Globus pallidus (tissue), 1 donor: ENCODE measurements around the gene SF3B4.
"Not testable (repeated sequence)": the region's sequence is repeated elsewhere in the genome, so short reads cannot be mapped to it uniquely, and the experiment has no call there.

Experiments used
- DNase-seq: peaks from one replicate; pipeline ENCODE4 v3.0.0-alpha.2; 2015; ENCODE audit warnings: low spot score

Gene SF3B4, protein sequence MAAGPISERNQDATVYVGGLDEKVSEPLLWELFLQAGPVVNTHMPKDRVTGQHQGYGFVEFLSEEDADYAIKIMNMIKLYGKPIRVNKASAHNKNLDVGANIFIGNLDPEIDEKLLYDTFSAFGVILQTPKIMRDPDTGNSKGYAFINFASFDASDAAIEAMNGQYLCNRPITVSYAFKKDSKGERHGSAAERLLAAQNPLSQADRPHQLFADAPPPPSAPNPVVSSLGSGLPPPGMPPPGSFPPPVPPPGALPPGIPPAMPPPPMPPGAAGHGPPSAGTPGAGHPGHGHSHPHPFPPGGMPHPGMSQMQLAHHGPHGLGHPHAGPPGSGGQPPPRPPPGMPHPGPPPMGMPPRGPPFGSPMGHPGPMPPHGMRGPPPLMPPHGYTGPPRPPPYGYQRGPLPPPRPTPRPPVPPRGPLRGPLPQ

DNA sequence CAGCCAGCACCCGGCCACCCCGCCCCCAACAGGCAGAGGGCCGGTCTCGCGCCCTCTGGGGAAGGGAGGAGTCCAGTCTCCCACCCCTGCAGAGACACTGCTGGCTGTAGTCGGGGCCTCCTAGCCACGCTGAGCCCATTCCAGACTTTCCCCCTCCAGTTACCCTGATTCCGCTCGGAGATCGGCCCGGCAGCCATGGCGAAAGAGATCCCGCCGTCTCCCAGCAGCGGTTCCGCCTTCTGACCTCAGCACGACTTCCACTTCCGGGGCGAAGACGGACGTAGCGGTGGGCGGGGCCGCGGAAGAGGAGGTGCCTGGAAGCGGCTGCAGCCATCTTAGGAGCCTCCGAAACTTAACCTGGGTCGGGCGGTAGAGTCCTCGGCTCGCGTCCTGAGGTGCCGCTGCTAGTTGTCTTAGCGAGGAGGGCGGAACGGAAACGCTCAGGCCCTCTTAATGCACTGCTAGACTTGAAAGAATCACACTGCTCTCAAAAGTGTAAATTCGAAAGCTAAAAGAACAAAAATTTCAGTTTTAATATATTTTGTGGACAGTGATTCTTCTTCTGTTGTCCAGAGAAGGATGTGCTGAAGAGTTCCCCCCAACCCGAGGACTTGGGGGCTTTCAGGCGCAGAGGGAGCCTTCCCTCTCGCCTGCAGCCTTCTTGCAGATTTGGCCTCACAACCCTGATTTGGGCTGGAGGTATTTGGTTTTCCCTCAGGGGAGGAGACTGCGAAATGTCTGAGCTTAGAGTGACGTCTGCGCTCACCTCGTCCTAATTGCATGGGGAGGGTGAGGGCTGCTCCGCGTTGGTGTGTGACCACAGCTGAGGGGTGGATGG, at the start of gene SF3B4:
Gene SF3B4, minus strand, starts transcription at position 241 of the 838 bp plus-strand sequence. Its CDS starts 44 bp downstream, at position 197.
- peak; percentile 94 for DNase-seq

DNA sequence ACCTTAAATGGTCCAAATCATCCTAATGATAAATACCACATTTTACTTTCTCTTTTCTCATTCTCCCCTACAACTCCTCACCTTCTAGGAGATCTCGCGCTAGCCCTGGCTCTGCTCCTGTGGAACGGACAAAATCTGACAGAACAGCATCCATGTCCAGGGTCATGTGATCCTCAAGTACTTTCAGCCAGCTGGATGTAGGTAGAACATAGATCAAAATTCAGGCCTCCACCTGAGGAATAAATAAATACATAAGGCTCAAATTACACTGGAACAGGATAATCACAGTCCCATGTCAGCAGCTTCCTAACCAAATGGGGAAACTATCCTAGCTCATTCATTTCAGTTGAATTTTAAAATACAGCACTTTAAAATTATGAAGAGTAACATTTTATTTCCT, 49.7 kb upstream of the SF3B4 start:
- no peak for DNase-seq

DNA sequence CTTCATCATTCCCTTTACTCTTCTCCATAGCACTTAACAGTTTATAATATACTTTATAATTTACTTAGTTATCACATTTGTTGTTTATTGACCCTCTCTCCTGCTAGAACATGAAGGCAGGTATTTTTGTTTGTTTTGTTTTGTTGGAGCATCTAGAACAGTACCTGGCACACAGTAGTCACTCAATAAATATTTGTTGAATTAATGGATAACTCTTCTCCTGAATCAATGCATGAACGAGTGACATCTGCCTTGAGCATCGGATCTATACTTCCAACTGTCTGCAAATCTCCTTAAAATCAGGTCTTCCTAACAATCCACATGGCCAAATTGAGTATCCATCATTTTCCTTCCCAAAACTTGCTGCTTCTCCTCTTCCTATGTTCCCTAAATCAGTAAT, 44.9 kb upstream of the SF3B4 start:
- DNase-seq = no peak

DNA sequence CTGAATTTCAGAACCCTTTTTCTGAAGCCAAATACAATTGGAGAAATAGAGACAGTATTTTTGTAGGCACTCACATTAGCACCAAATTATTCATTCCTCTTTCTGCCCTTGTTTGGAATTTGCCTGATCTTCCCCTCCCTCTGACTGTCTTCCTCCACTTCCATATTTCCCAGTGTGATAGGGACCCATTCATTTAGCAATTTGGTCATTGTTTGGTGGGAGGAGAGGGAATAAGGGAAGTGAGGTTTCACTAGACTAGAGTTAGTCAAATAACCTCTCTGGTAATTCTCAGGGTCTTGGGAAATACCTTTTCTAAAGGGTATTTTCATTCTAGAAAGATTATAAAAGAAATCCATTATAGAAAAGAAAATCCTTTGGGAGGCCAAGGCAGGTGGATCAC, 40.0 kb upstream of the SF3B4 start:
- no peak for DNase-seq

DNA sequence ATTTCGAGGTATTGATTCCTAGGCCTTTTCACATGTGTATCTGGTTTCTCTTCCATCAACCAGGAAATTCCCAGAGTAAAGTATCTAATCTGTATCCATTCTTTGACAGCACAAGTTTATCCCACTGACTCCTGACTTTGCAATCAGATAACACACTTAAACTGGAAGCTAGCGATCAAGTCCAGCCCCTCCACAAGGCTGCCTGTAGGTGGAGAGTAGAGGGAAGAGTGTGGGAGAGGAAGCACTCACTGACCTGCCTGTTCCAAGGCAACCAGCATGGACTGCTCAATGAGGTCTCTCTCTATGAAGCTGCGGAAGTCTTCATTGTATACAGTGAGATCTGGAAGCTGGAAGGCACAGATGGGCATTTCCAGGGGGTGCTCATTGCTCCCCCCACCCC, 39.4 kb upstream of the SF3B4 start:
- DNase-seq = no peak

DNA sequence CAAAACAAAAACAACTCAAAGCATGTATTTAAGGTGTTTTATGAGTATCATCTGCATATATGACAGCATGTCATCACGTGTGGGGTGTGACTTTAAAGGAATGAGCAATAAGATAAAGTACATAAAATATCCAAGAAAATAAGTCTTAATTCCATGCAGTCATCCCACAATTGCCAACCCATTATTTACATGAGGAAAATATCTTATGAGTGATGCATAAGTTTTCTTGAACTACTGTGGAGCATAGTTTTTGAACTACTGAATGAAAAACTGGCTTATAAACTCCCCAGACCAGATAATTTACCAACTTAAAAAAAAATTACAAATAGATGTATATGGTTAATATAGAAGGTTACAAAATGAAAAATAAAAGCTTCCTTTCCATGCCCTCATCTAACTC, 38.8 kb upstream of the SF3B4 start:
- DNase-seq = no peak

DNA sequence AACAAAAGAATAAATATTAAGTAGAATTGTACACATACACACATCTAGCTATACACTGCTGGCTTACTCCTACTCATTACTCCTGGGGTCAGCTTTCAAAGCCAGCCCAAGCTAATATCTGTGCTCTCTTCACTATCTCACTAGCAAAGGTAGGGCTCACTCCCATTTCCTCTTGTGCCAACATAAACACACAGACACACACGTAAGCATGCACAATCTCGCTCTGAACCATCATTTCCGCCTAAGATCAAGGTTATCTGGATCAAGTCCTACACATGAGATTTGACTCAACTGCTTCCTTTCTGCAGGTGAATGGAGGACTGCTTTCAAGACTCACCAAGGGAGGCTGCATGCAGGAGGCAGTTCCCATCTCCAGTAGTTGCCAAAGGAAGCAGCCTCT, 37.8 kb upstream of the SF3B4 start:
- no peak for DNase-seq

DNA sequence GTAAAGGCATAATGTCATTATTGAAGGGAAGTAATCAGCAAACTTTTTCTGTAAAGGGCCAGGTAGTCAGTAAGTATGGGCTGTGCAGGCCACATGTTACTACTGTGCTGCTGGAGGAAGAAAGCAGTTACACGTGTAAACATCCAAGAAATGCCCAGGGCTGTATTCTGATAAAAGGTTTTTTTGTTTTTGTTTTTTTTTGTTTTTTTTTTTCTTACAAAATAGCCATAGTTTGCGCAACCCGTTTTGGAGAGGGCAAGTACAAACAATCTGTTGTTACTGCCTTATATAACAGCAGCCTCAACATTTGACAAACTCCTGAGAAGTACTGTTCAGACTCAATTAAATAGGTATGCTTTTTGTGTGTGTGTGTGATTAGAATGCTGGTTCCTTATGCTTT, 35.8 kb upstream of the SF3B4 start:
- DNase-seq = peak; percentile 23

DNA sequence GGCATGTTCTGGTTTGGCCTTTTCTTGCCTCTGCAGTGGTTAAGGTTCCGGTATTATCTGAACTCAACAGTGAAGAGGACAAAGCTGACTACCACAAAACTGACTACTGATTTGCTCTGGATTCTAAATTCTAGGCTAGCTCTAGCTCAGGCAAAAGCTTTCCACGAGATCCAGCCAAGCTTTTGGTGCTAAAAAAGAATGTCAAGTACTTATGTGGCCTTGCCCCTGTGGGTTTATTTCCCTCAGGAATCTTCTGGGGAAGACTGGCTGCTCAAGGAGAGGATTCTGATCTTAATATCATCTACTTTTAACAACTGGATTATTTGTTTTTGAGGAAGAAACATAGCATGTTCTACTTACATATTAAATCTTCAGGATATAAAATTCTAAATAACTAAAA, 35.1 kb upstream of the SF3B4 start:
- DNase-seq = peak; percentile 21

DNA sequence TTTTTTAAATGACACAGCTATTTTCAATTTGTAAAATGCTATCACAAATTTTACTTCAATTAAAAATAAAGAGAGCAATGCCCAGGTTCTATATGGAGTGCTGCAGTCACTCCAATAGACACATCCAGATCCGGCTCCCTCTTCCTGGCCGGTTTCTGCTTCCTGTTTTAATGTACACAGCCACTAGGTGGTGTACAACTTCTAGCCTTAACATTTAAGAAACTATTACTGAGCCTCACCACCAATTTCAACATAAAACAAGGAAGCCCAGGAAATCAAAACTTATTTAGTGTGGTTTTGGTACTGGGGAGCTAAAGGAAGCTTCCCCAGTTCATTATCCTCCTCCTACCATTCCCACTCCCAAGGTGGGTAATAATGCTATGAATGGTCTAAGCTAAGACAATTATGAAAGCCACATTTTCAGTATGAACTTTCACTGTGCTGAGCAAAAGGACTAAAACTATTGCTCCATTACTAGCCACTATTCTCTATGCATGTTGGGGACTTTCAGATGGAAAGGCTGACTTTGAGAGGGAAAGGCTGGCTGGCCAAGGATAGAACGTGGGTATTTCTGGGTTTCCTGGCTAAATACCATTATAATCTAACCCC, 34.5 kb upstream of the SF3B4 start:
- DNase-seq = peak; percentile 88

DNA sequence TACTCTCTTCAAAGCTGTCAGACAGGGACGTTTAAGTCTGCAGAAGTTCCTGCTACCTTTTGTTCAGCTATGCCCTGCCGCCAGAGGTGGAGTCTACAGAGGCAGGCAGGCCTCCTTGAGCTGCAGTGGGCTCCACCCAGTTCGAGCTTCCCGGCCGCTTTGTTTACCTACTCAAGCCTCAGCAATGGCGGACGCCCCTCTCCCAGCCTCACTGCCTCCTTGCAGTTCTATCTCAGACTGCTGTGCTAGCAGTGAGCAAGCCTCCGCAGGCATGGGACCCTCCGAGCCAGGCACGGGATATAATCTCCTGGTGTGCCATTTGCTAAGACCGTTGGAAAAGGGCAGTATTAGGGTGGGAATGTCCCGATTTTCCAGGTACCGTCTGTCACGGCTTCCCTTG, 29.9 kb upstream of the SF3B4 start:
- not testable (repeated sequence) for DNase-seq

DNA sequence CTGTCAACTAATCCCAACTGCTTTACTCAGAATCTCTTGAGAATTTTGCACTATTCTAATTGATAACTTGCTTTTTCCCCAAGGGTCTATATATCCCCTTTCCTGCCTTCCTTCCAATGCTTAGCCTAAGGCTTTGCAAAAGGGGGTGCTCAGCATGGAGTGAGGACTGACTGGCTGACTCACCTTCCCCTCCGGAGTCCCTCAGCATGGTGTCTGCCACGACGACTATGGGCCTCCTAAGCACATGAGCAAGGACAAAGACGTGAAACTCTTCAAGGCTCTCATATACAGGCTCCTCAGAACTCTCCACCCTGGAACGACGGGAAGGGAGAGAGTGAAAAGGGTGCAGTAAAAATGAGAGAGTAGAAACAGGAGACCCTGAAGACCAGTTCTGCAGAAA, 22.3 kb upstream of the SF3B4 start:
- no peak for DNase-seq

DNA sequence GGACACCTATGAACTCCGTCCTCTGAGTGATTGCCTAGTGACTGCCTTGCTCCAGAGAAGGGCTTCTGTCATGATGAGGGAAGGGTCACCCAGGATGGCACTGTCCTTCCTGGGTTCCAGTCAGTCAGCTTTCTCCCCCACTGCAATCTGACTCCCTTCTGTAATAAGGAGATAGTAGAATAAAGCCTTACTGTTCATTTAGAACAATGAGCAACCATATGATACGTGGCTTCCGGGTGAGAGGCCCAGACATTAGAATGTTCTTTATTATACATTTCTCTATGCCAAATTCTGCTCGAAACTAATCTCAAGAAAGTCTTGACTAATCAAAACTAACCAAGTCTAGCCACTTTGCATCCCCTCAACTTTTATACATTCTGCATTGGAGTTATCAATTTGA, 17.6 kb upstream of the SF3B4 start:
- peak; percentile 62 for DNase-seq

DNA sequence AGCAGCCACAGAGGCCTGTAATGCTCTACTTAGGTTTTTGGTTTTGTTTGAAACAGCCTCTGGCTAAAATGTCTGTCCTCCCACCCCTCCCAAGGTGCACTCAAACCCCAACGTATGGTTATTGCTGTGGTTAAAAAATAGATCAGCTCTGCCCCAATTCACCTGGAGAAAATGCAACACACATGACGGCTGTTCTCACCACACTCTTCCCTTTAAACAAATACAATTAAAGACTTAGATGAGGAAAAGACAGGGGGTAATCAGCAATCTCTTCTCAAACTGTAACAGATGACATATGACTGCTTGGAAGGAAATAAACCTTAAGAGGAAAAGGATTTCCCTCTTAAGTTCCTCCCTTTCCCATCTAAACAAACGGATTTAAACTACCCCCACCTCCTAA, 15.3 kb upstream of the SF3B4 start:
- no peak for DNase-seq

DNA sequence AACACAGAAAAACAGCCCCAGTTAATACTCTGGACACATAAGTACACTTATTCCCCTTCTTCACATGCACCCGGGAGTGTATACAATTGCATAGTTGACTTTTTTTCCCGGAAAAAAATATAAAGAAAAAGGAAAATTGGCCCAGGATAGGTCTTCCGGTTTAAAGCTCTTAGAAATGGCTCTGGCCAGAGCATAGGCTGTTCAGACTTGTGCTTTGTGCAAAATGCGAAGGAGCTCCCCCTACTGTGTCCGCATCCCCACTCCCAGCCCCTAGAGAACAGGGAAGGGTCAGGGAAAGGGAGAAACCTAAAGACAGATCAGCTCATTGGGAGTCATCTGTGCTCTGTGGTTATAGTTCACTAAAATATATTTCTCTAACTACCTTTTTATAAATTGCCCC, 14.6 kb upstream of the SF3B4 start:
- no peak for DNase-seq

DNA sequence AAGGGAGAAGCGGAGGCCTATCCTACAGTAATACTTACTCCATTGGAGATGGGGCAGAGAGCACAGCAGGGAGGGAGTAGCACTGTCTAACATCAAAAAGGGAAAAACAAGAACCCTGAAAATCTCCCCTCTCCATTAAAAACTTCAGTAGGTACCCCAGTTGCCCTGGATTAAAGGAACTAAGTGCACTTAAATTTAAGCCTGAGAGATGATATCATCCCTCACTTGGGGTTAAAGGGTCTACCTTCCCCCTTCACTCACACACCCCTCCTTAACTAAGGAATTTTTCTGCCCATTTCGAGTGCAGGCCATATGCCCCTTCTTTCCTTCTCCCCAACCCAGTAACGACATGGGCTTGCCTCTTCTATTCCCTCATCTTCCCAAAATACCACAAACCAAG, 12.8 kb upstream of the SF3B4 start:
- DNase-seq = no peak

DNA sequence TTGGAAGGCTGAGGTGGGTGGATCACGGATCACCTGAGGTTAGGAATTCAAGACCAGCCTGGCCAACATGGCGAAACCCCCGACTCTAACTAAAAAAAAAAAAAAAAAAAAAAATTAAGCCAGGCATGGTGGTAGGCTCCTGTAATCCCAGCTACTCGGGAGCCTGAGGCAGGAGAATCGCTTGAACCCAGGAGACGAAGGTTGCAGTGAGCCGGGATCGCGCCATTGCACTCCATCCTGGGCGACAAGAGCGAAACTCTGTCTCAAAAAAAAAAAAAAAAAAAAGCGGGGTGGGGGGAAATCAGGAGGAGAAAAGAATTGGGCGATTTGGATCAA, 11.0 kb upstream of the SF3B4 start:
- DNase-seq = not testable (repeated sequence)

DNA sequence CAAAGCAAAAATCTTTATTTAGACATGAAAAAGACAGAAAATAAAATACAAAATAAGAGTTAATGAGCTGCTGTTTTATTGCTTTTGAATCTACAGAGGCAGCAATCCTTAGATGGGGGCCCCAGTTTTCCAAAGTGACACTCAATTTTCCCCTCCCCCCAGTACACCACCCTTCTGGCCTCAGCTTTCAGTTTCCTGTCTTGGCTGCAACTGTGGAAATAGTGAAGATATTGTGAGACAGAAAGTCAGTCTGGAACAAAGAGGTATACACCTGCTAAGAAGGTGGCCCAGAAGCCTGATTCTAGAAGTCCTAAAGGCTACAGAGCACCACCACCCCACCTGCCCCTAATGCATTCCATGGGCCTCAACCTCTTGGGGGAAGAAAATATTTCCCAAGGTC, 10.2 kb upstream of the SF3B4 start:
- no peak for DNase-seq

DNA sequence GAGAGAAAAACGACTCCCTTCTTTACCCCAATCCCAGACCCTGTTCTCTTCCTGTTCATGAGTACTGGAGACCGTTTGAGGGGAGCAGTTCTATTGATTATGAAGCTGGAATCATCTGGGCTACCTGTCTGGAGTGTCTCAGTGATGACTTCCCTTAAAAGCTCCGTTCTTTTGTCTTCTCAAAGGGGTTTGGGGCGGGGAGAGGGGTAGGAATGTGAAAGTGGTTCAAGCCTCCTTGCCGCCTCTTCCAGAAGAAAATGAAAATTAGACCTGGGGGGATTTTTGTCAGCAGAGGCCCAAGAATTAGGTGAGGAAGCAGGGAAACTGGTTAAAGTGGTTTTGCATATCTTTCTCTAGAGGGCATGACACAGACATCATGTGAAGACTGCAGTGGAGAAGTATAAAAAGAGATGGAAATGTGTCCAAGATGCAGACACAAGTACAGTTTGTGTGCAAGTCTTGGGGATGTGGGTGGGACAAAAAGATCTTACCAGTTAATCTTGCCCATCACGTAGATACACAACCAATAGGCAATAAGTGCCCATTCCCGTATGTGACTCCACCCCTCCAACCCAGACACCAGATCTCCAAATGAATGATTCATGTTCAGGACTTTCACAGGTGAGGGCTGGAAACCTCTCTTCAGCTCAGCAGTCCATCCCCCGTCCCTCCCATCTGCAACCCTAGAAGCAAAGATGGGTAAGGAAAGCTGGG, 9.5 kb upstream of the SF3B4 start:
- DNase-seq = no peak

DNA sequence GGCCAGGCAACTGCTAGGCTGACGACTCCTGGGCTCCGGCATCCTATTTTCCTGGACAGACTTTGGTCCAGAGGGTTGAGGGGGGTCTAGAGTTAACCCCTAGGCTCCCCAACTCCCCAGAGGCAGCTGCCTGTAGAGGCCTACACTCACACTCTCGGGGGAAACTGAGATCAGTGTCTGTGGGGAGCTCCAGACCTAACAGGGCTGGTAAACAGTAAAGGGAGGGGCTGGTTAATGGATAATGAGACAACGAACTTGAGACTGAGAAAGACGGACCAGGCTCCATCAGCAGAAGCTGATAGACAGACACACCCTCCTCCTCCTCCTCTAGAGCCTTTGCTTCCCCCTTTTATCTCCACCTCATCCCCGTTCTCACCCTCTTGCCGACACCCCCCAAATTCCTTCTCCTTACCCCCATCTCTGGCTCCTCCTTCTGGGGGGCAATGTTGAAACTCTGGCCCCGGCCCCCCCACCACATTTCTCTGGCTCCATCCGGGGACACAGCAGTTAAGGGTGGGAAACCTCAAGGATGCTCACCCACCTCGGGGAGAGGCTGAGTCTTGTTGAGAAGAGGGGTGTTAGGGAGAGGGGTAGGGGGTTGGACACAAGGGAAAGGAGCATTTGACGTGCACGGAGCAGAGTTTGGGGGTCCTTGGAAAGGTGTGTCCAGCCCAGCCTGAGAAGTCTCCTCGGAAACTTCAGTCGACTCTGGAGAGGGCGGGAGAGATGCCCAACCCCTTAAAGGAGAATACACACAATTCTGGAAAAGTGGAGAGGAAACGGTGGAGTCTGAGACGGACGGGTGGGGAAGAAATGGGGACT, 8.8 kb upstream of the SF3B4 start, which contains the start of gene MTMR11:
Gene MTMR11, minus strand, starts transcription at position 710 of the 822 bp plus-strand sequence. Its CDS starts 232 bp downstream, at position 478.
- no peak for DNase-seq

DNA sequence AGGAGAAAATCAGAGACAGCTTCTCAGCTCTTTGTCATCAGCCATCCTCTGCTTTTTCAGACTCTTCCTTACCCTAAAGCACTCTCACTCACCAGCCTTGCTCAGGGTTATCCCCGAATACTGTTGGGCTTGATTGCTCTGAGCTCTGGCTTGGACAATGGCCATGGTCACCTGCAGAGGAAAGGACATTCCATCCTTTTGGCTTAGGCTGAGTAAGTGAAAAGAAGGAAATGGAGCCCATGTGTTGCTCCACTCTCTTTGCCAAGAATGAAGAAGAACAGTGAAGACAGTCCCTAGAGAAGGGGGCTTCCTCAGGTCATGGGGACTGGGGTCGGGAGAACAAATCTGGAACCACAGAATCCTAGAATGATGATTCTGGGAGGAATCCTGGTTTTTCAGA, 6.8 kb upstream of the SF3B4 start:
- no peak for DNase-seq
